Stimulated activated CD4-positive, alpha-beta T cell treated with anti-CD3 and anti-CD28 coated beads, Interleukin-15, amount 100 ng/mL, for 24 hours (primary cell): ENCODE data around the gene AGAP1.
A peak's percentile ranks its signal among the peaks of the same experiment; 100 is the strongest.

Source experiments
- DNase-seq: peaks from one replicate; pipeline ENCODE4 v3.0.0-alpha.2; 2020

The AGAP1 gene

GRCh38 chr2:236171680-236172254 is 677.9 kb downstream of the AGAP1 start:
- DNase-seq = no peak

- no peak for DNase-seq
These were observed 678.6 kb downstream of the AGAP1 start for GRCh38 chr2:236172255-236173035.

- DNase-seq = no peak
These were observed 679.3 kb downstream of the AGAP1 start for GRCh38 chr2:236173036-236173728.

- DNase-seq = no peak
These were observed 680.1 kb downstream of the AGAP1 start for GRCh38 chr2:236173729-236174607.

- DNase-seq = no peak
These were observed 681.8 kb downstream of the AGAP1 start for GRCh38 chr2:236175548-236176150.

- DNase-seq = peak; percentile 44
These were observed 682.6 kb downstream of the AGAP1 start for GRCh38 chr2:236176417-236176816.

- no peak for DNase-seq
These were observed 683.1 kb downstream of the AGAP1 start for GRCh38 chr2:236176951-236177350.

- peak; percentile 68 for DNase-seq
These were observed 683.7 kb downstream of the AGAP1 start for GRCh38 chr2:236177604-236177966.

- peak; percentile 65 for DNase-seq
These were observed 684.4 kb downstream of the AGAP1 start for GRCh38 chr2:236177967-236178889.

- no peak for DNase-seq
These were observed 685.0 kb downstream of the AGAP1 start for GRCh38 chr2:236178890-236179235.

- DNase-seq = no peak
These were observed 685.6 kb downstream of the AGAP1 start for GRCh38 chr2:236179236-236180075.

GRCh38 chr2:236180076-236180816 is 686.4 kb downstream of the AGAP1 start:
- no peak for DNase-seq

GRCh38 chr2:236180831-236181453 is 687.1 kb downstream of the AGAP1 start:
- peak; percentile 64 for DNase-seq
